PC-3 (cell line): ENCODE measurements around the gene RGS7. TPM values are rescaled to one million over a fixed set of nuclear protein-coding genes. Genes with fewer than 3 reads are reported as not detected.
"Not testable (repeated sequence)": the region's sequence is repeated elsewhere in the genome, so short reads cannot be mapped to it uniquely, and the experiment has no call there.

Source experiments
- ATAC-seq: fragments of 200-7000 bp; cut with Tn5 transposase; 2 replicates; pipeline ENCODE4 v1.9.1; 2020; ENCODE audit warnings: mild to moderate bottlenecking, moderate library complexity
- BruUV-seq: library from RNA; stranded (reverse); fragments of 400-500 nt; replicated peaks from 2 replicates; lab custom pipeline; 2021; lab: Mats Ljungman, UMichigan
- CTCF ChIA-PET: fragments of 300-600 bp; sonication (Branson Sonifier 250); formaldehyde crosslinking; loops from one replicate; lab custom pipeline; 2022; ENCODE audit warnings: antibody characterized with exemption; lab: Charles Lee
- POLR2A ChIA-PET: fragments of 300-600 bp; sonication (Branson Sonifier 250); formaldehyde crosslinking; loops from one replicate; lab custom pipeline; 2022; ENCODE audit warnings: antibody characterized with exemption; ENCODE audit not compliant: unreplicated experiment; lab: Charles Lee
- DNase-seq: peaks from one replicate; pipeline ENCODE4 v3.0.0-alpha.2; 2015
- H2AFZ ChIP-seq: fragments of 300-600 bp; sonication (generic); 2 replicates; pipeline ENCODE4 v1.6.0; 2016; ENCODE audit warnings: antibody characterized with exemption, low read length
- H3F3A ChIP-seq: fragments of 300-600 bp; sonication (generic); one replicate; pipeline ENCODE4 v1.6.0; 2017; ENCODE audit warnings: antibody characterized with exemption, low read length, control low read depth, mild to moderate bottlenecking; ENCODE audit not compliant: unreplicated experiment
- H3K27ac ChIP-seq: fragments of 300-600 bp; sonication (generic); 2 replicates; pipeline ENCODE4 v1.5.1; 2016; ENCODE audit warnings: mild to moderate bottlenecking, low read length
- H3K27me3 ChIP-seq: fragments of 300-600 bp; sonication (generic); 2 replicates; pipeline ENCODE4 v1.6.1; 2016; ENCODE audit warnings: low read length, mixed read lengths
- H3K36me3 ChIP-seq: fragments of 300-600 bp; sonication (generic); 2 replicates; pipeline ENCODE4 v1.6.1; 2016; ENCODE audit warnings: low read depth, mixed run types, low read length, mixed read lengths
- H3K4me1 ChIP-seq: fragments of 300-600 bp; sonication (generic); 2 replicates; pipeline ENCODE4 v1.5.1; 2016; ENCODE audit warnings: low read length; ENCODE audit not compliant: insufficient read depth
- H3K4me2 ChIP-seq: fragments of 300-600 bp; sonication (generic); 2 replicates; pipeline ENCODE4 v1.6.0; 2016; ENCODE audit warnings: low read length
- H3K4me3 ChIP-seq: fragments of 300-600 bp; sonication (generic); 2 replicates; pipeline ENCODE4 v1.5.1; 2016; ENCODE audit warnings: mild to moderate bottlenecking, low read length, mixed read lengths
- H3K79me2 ChIP-seq: fragments of 300-600 bp; sonication (generic); 2 replicates; pipeline ENCODE4 v1.6.1; 2017; ENCODE audit warnings: low read length, mixed read lengths
- H3K9ac ChIP-seq: fragments of 300-600 bp; sonication (generic); 2 replicates; pipeline ENCODE4 v1.6.0; 2016; ENCODE audit warnings: mild to moderate bottlenecking, low read length
- H3K9me2 ChIP-seq: fragments of 300-600 bp; sonication (generic); replicated peaks from 2 replicates; pipeline ENCODE4 v1.6.1; 2016; ENCODE audit warnings: mixed run types, low read length, mixed read lengths
- H3K9me3 ChIP-seq: fragments of 300-600 bp; sonication (generic); 2 replicates; pipeline ENCODE4 v1.6.1; 2016; ENCODE audit warnings: low read length, mixed read lengths
- H4K20me1 ChIP-seq: fragments of 300-600 bp; sonication (generic); 2 replicates; pipeline ENCODE4 v1.6.1; 2016; ENCODE audit warnings: low read length, mixed read lengths
- CTCF ChIP-seq: fragments of 300-600 bp; sonication (generic); conservative IDR thresholded peaks from 2 replicates; pipeline ENCODE4 v1.5.1; 2017; ENCODE audit warnings: antibody characterized with exemption, low read depth, mild to moderate bottlenecking, low read length
- EZH2 ChIP-seq: fragments of 300-600 bp; sonication (generic); IDR thresholded peaks from one replicate; pipeline ENCODE4 v1.6.1; 2017; ENCODE audit warnings: antibody characterized with exemption, mild to moderate bottlenecking, low read length; ENCODE audit not compliant: unreplicated experiment
- EZH2phosphoT487 ChIP-seq: fragments of 300-600 bp; sonication (generic); IDR thresholded peaks from 2 replicates; pipeline ENCODE4 v1.6.1; 2018; ENCODE audit warnings: mild to moderate bottlenecking, antibody characterized with exemption, low read length, borderline replicate concordance
- intact Hi-C: fragments of 100-400 bp; cut with micrococcal nuclease; formaldehyde crosslinking; loops from 2 replicates; pipeline ENCODE4 v1.9.0; 2023
- total RNA-seq: library from RNA; depleted of rRNA; stranded (reverse); fragments of >200 nt; gene quantifications from 2 replicates; pipeline ENCODE4 v1.2.3, GENCODE V29; 2014

Gene RGS7
- total RNA-seq, 1 experiment from 2014 or later: 0.15 TPM

- no peaks in the 10 kb centered on the region for H3K79me2 ChIP-seq
- no peaks in the 10 kb centered on the region for H3F3A ChIP-seq
- TF ChIP-seq EZH2 (no peak), CTCF (no peak), EZH2phosphoT487 (no peak)
- DNase-seq (no peak), ATAC-seq (no peak)
- no peak overlapping the region for H2AFZ ChIP-seq
- no peaks in the 10 kb centered on the region for H4K20me1 ChIP-seq
- CTCF ChIA-PET: no interaction called here
- intact Hi-C loops: loop anchor here (10.0 kb wide), 1 partner anchor 65 kb away; no protein-coding TSS in a partner anchor
- POLR2A ChIA-PET: no interaction called here
- no peaks in the 10 kb centered on the region for H3K36me3 ChIP-seq
- peaks cover 9% of the 10 kb centered on the region; the same call in 1 of the 2 replicates for H3K9me3 ChIP-seq
- H3K27me3 ChIP-seq: peaks cover 52% of the 10 kb centered on the region
- H3K4me1 ChIP-seq: no peaks in the 10 kb centered on the region
- H3K9ac ChIP-seq: no peak overlapping the region
- no peak overlapping the region for H3K27ac ChIP-seq
- BruUV-seq: no TSS peak
- H3K4me2 ChIP-seq: no peak overlapping the region
- H3K9me2 ChIP-seq: no peaks in the 10 kb centered on the region
- no peak overlapping the region for H3K4me3 ChIP-seq
Measured at GRCh38 chr1:241299347-241299746, 57.7 kb downstream of the RGS7 start.

DNA sequence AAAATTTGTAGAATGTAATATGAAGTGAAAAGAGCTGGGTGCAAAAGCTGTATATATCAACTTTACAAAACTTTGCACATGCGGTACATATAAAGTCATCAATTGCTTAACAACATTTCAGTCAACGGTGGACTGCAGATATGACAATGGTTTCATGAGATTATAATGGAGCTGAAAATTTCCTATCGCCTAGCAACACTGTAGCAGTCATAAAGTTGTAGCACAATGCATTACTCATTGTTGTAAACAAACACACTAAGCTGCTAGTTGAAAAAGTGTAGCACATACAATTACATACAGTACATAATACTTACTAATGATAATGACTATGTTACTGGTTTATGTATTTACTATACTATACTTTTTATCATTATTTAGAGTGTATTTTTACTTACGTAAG is 64.0 kb downstream of the RGS7 start:
- no peaks in the 10 kb centered on the region for H3K36me3 ChIP-seq
- TF ChIP-seq EZH2: no peak
- no peak for TF ChIP-seq CTCF
- no peak for TF ChIP-seq EZH2phosphoT487
- H3K9ac ChIP-seq: no peak overlapping the region
- H3K4me1 ChIP-seq: no peaks in the 10 kb centered on the region
- ChIA-PET POLR2A (no interaction called here), CTCF (interaction anchor here (0.5 kb wide), 1 partner anchor 191 kb away, joined by 4 read pairs; no protein-coding TSS in a partner anchor)
- H4K20me1 ChIP-seq: no peaks in the 10 kb centered on the region
- H3K27me3 ChIP-seq: peaks cover 73% of the 10 kb centered on the region
- ATAC-seq: peak; percentile 77
- peak; percentile 52 for DNase-seq
- no peak overlapping the region for H3K4me3 ChIP-seq
- no peak overlapping the region for H3K4me2 ChIP-seq
- H3K79me2 ChIP-seq: no peaks in the 10 kb centered on the region
- no peak overlapping the region for H2AFZ ChIP-seq
- no peaks in the 10 kb centered on the region for H3F3A ChIP-seq
- H3K9me3 ChIP-seq: no peaks in the 10 kb centered on the region
- intact Hi-C loops: loop anchor here (10.0 kb wide), 1 partner anchor 58 kb away; no protein-coding TSS in a partner anchor
- H3K9me2 ChIP-seq: peaks cover 7% of the 10 kb centered on the region; the same call in 1 of the 2 replicates
- H3K27ac ChIP-seq: no peak overlapping the region
- BruUV-seq: no TSS peak

- POLR2A ChIA-PET, H4K20me1 ChIP-seq, H3K36me3 ChIP-seq, H3K4me1 ChIP-seq, H3K27ac ChIP-seq, H3K79me2 ChIP-seq, H3K9ac ChIP-seq, DNase-seq, H3F3A ChIP-seq, CTCF ChIA-PET, H3K4me2 ChIP-seq, H3K9me2 ChIP-seq, BruUV-seq, H2AFZ ChIP-seq, ATAC-seq, H3K4me3 ChIP-seq, H3K9me3 ChIP-seq: not testable (repeated sequence)
- intact Hi-C loops: loop anchor here (10.0 kb wide), 1 partner anchor 57 kb away; no protein-coding TSS in a partner anchor
- H3K27me3 ChIP-seq: peaks cover 69% of the 10 kb centered on the region
Measured at GRCh38 chr1:241291548-241291947, 65.5 kb downstream of the RGS7 start.
